Activated T-cell treated with anti-CD3 and anti-CD28 coated beads for 24 hours (primary cell): ENCODE measurements around the gene SLC6A7.
A peak's percentile ranks its signal among the peaks of the same experiment; 100 is the strongest.

Experiments used
- DNase-seq: peaks from one replicate; pipeline ENCODE4 v3.0.0-alpha.2; 2020; ENCODE audit warnings: low read depth

Gene SLC6A7

DNA sequence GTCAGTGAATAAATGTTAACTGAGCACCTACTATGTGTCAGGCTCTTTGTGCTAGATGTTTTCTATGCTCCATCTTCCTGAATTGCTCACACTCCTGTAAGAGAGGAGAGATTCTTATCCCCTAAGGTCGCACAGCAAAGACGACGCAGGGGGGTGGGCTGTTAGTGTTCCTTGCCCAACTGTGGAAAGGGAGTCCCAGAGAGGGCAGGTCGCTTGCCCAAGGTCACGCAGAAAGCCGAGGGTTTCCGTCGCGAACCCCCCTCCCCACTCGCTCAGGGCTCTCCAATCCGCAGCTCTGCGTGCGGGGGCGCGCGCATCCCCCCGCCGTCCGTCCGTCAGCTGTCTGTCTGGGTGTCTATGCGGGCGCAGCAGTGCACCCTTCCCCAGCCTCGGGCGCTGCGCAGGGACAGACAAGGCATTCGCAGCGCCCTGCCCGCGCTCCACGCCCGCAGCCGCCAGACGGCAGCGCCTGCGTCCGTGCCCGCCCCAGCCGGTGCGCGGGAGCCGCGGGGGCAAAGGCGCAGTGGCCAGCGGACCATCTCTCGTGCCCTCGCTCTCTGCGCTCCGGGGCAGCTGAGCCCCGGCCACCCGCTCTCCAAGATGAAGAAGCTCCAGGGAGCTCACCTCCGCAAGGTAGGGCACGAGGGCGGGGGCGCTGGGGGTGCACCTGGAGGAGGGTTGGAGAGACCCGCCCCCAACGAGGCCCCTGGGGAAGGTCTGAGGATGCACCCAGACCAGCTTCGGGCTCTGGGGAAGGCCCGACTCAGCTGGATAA, at the start of gene SLC6A7:
Gene SLC6A7, plus strand, starts transcription at position 335 of the 775 bp plus-strand sequence. Its CDS starts 266 bp downstream, at position 601.
- no peak for DNase-seq

- DNase-seq, result no peak
Measured at GRCh38 chr5:150140830-150141229, 49.0 kb upstream of the SLC6A7 start.

GRCh38 chr5:150141544-150142184, 48.2 kb upstream of the SLC6A7 start:
- no peak for DNase-seq

DNA sequence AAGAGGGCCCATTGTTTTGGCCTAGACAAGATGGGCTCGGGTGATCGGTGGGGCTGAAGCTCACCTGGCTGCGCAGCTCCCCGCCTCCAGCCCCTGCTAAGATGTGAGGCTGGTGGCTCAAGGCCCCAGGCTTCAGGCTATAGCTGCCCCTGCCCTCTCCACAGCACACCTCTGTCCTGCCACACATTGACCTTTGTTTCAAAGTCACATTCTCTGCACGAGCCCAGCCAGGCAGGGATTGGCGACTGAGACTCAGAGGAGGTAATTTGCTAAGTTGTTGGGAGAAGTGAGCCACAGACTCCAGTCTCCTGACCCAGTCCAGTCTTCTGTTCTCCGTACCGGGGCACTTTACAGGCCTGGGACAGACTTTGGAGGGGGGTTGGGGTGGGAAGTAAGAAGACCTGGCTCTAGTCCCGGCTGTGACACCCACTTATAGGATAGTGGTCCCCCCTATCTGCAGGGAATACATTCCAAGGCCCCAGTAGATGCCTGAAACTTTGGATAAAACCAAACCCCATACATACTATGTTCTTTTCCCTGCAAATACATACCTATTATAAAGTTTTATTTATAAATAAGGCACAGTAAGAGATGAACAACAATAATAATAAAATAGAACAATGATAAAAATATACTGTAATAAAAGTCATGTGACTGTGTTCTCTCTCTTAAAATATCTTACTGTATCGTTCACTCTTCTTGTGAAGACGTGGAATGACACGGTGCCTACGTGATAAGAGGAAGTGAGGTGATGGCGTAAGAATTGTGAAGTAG, 47.5 kb upstream of the SLC6A7 start:
- no peak for DNase-seq

GRCh38 chr5:150142959-150143349, 46.9 kb upstream of the SLC6A7 start:
- no peak for DNase-seq

DNA sequence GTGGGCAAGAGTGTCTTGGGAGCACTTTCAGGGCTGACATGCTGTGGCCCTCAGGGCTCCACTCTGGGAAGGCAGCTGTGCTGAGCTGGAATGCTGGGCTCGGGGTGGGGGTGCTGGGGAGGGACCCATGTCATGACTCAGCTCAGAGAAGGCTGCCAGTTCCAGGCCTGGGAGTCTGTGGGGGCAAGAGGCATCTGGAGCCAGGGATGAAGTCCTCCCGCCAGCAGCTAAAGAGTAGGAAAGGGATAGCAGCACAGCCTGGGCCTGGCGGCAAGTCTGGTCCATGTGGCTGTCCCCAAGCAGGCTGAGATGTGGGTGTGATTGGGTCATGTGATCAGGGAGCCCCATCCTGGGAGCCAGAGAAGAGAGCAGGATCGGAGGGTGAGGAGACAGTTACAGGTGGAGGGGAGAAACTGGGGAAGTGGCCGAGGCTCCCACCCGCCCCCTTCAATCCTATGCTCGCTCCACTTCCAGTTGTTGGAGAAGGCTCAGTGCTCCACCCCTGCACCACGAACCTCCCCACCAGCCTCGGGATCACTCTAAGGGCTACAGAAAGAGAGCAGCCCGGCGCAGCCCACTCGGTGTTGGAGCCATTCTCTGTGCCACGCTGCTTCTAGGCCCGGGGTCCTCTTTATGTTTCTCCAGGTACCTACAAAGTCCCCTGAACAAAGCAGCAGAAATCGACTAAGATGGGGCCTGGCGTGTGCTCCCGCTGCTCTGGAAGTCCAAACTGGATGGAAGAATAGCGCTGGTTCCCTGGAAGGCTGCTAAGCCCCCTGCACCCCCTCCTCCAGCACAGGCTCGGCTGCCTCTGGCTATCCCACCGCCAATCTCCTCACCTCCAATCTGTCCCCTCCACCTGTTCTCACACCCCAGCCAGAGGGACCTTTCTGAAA, 46.3 kb upstream of the SLC6A7 start:
- no peak for DNase-seq

DNA sequence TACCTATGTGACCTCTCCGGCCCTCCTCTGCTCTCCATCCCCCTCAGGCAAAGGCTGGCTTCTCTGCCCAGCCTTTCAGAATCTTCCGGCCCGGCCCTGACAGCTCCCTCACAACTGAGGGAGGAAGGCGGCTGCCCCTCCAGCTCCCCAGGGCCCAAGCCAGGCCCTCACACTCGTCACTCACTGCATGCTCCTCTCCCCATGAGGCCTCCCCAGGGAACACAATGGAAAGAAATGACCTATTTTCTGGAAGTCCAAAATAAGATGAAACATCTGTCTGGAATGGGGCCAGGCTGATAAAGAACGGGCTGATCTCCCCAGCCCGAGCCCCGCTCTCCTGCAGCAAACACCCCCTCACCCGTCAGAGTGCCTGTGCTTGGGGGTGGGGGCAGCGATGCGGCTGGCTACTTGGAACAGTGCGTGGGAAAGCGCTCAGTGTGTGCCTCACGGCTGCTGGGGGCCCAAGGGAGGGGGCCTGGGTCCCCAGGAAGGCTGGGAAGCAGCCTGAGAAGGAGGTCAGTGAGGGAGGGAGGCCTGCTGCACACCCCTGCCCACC, 45.5 kb upstream of the SLC6A7 start:
- no peak for DNase-seq

DNA sequence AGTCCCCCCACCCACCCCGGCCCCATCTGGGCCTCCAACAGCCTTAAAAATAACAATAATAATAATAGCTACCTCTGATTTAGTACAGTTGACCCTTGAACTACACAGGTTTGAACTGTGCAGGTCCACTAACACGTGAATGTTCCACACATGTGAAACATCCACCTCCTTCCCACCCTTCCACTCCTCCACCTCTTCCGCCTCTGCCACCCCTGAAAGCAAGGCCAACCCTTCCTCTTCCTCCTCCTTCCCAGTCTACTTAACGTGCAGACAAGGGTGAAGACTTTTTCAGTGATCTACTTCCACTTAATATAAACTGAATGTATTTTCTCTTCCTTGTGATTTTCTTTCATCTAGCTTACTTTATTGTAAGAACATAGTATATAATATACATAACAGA, 45.0 kb upstream of the SLC6A7 start:
- no peak for DNase-seq

- no peak for DNase-seq
Measured at GRCh38 chr5:150146235-150146634, 43.6 kb upstream of the SLC6A7 start.

DNA sequence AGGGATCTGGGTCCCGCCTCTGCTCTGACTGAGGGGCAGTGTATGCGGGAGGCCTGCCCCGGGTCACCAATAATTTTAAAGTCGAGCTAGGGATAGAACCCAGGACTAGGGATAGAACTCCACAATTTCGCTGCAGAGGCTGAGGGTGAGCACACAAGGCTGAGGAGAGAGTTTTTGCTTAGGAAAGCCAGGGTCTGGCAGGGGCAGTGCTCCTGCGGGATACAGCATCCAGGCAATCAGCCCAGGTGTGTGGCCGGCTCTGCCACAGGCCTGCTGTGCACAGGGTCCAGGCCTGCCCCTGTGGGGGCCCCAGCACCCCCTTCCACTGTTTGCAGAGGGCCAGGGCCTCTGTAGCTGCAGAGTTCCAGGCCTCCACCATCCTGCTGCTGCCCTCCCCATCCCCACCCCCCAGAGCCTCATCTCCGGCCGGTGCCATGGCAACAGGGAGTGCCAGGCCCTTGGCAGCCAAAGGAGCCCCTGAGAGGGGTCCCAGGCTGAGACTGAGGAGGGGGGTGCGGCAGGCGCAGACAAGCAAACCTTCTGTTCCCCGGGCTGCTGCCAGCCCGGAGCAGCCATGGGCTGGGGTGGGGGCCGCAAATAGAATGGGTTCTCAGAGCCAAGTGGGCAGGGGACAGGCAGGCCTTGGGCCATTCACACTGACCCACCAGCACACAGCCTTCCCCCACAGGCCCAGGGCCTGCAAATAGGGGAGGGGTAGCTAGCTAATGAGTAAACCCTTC, 42.8 kb upstream of the SLC6A7 start:
- no peak for DNase-seq

DNA sequence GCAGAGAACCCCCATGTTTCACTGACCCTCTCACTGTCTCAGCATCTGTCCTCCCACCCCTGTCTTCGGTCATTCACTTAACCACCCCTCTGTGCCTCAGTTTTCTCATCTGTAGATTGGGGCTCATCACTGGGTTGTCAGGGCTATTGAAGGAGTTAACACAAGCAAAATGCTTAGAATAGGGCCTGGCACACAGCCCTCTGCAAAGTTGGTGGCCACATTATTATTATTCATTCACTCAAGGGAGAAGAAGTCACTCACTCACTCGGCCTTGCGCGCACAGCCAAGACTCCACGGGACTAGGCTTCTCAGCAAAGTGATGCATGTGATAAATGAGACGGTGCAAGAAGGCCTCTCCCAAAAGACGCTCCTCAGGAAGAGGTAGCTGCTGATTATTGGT, 42.2 kb upstream of the SLC6A7 start:
- DNase-seq, result no peak

DNA sequence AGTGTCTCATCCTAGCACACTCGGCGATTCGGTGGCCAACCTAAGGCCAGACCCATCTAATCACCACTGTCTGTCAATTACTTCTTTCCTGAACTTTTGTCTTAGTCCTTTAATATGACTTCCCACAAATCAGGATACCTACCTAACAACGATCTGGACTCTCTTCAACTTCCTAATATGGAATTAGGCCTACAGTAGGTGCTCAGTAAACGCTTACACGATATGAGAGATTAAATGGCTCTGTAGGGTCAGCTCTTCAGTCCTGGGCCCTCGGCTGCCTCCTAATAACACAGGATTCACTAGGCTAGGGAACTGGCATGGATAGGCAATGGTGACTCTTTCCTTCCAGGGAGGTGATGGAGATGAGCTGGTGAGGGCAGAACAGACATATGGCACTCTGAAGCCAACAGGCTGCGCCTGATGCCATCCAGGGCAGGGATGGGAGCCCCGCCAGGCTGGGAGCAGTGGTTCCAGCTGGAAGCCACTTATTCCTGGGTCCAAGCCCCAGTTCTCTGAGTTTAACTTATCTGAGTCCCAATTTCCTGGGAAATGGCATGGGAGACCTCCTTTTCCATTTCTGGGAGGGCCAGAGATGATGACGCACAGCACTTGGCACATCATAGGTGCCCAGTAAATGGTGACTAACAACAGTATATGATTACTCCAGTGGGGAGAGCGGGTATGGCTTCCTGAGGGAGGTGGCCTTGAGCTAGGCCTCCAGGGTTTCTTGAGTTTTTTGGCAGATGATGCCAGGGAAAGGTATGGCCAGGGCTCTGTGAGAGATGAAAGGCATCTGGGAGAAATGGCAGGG, 41.5 kb upstream of the SLC6A7 start:
- no peak for DNase-seq

DNA sequence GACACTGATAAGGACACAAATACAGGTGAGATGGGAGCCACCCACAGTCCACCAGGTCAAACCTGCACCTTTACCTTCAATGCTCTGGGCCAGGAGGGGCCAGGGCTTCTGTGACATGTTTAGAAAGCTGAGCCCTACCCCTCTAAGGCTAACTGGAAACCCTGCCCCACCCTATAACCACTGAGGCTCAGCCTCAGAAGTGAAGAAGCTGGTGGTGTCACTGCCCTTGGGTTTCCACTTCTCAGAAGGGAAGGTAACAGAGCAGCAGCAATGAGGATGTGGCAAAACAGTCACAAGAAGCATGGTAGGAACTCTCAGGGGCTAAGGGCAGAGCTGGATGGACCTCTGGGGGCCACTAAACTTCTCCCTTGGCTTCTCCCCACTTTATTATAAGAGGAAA, 40.2 kb upstream of the SLC6A7 start:
- DNase-seq, result no peak

DNA sequence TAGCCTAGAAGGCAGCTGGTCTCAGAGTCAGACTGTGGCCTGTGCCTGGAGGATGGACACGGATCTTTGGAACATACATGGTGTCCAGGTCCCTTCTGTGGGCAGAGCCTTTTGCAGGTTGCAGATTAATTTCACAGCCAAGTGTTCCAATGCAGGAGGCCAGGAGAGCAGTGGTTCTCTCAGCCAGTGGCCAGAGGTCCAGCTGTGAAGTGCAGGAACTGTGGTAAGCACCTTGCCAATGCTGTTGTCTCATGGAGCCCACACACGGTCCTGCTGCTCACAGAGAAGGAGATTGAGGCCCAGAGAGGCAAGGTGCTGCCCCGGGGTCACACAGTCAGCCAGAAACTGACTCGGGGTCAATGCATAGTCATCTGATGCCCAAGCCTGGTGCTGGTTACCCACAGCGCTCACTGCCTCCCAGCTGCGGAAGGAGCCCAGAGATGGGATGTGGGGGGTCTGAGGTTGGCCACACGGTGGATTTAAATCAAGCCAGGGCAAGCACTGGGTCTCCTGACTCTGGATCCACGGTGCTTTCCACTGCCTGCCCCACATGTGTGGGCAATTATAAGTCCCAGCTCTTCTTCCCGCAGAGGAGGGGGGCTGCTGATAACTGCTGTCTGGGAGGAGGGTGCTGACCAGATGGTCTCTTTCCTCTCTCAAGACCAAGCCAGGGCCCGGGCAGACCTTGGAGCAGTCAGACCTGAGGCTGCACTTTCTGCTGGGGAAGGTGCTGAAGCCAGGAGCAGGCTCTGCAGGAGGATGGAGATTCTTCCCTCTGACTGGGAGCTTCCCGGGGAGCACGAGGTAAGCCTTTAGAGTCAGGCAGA, 37.0 kb upstream of the SLC6A7 start:
- no peak for DNase-seq

GRCh38 chr5:150153483-150153882, 36.4 kb upstream of the SLC6A7 start:
- DNase-seq, result no peak

- no peak for DNase-seq
Measured at GRCh38 chr5:150153957-150154617, 35.8 kb upstream of the SLC6A7 start.

DNA sequence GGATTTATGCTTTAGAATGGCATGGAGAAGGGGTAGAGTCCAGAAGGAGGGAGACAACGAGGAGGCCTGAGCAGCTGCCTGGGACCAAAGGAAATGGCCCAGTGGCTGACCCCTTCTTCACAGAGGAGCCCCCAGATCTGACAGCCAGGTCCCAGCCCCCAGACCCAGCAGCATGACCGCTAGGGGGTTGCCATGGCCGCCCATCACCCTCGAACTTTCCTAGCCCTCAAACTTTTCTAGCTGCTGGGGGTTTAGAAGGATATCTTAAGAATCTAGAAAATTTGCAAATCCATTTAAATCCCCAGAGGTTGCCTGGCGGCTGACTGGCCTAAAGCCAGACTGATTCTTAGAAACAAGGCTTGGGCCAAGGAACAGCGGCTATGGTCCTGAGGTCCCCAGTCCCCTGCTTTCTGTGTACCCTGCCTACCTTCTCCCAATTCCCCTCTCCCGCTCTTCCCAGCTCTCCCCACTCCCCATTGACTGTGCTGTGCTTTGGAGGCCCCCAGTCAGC, 35.2 kb upstream of the SLC6A7 start:
- DNase-seq, result no peak

DNA sequence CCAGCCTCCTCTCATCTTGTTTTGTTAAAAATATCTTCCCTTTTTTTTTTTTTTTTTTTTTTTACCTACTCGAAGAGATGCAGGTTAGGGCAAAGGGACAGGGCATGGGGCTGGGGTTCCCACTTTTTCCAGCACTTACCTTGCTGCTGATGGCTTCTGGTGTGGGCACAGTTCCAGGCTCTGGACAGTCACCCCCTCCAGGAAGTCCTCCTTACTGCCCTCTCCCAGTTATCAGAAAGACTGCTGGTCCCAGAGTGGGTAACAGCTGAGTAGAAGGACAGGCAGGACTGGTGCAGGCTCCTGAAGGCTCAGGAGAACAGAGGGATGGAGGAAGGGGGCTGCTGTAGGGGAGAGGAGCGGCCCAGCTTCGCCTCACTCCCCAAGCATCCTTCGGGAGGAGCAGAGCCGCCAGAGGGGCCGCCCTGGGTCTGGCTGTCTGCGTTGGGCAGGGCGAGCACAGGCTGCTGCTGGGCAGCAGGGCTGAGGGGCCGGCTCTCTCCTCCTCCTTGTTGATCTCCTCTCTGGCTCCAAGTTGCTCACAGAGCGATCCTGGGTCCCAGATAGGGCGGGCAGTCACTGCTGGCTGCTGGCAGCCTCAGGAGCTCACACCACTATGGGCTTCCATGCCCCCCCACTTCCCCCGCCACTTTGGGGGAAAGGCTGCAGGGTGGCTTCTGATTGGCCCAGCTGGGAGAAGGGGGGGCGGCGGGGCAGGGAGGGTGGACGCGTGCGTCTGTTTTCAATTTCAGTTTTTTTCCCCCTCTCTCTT, 34.4 kb upstream of the SLC6A7 start, which contains the start of gene PDGFRB:
Gene PDGFRB, minus strand, starts transcription at position 588 of the 769 bp plus-strand sequence. CDS start 18,798 bp downstream, outside the sequence.
- peak; percentile 14 for DNase-seq
